ENCODE results near the gene ITPRIP.

Gene ITPRIP

GRCh38 chr10:104288355-104288754 is 49.9 kb downstream of the ITPRIP start:
- no peak for DNase-seq (ENCODE audit: low read depth, low spot score)

GRCh38 chr10:104286939-104287338 is 51.3 kb downstream of the ITPRIP start:
- no peak for DNase-seq (ENCODE audit: low read depth, low spot score)

- DNase-seq (ENCODE audit: low read depth, low spot score) = no peak
These were observed 53.4 kb downstream of the ITPRIP start for GRCh38 chr10:104284846-104285245.

GRCh38 chr10:104281694-104282093 is 56.6 kb downstream of the ITPRIP start:
- DNase-seq (ENCODE audit: low read depth, low spot score) = no peak

- no peak for DNase-seq (ENCODE audit: low read depth, low spot score)
These were observed 58.6 kb downstream of the ITPRIP start for GRCh38 chr10:104279550-104280259.

GRCh38 chr10:104277785-104278184 is 60.5 kb downstream of the ITPRIP start:
- no peak for DNase-seq (ENCODE audit: low read depth, low spot score)

- no peak for DNase-seq (ENCODE audit: low read depth, low spot score)
These were observed 62.1 kb downstream of the ITPRIP start for GRCh38 chr10:104276192-104276591.

GRCh38 chr10:104274762-104275721 is 63.2 kb downstream of the ITPRIP start:
- DNase-seq (ENCODE audit: low read depth, low spot score) = peak; percentile 82

- no peak for DNase-seq (ENCODE audit: low read depth, low spot score)
These were observed 64.2 kb downstream of the ITPRIP start for GRCh38 chr10:104273899-104274575.

GRCh38 chr10:104273286-104273685 is 65.0 kb downstream of the ITPRIP start:
- DNase-seq (ENCODE audit: low read depth, low spot score) = no peak

GRCh38 chr10:104268713-104269645 is 69.3 kb downstream of the ITPRIP start, which contains the start of gene GSTO2:
Gene GSTO2 (plus strand): TSS chr10:104269184. CDS start chr10:104274916, 5,732 bp downstream.
- peak; percentile 100 for DNase-seq (ENCODE audit: low read depth, low spot score)

- no peak for DNase-seq (ENCODE audit: low read depth, low spot score)
These were observed 69.9 kb downstream of the ITPRIP start for GRCh38 chr10:104268405-104268712.

- no peak for DNase-seq (ENCODE audit: low read depth, low spot score)
These were observed 70.4 kb downstream of the ITPRIP start for GRCh38 chr10:104267721-104268404.

GRCh38 chr10:104264783-104265182 is 73.5 kb downstream of the ITPRIP start:
- no peak for DNase-seq (ENCODE audit: low read depth, low spot score)

- DNase-seq (ENCODE audit: low read depth, low spot score) = no peak
These were observed 76.2 kb downstream of the ITPRIP start for GRCh38 chr10:104262055-104262454.

GRCh38 chr10:104260775-104261115 is 77.5 kb downstream of the ITPRIP start:
- no peak for DNase-seq (ENCODE audit: low read depth, low spot score)

GRCh38 chr10:104259999-104260774 is 78.1 kb downstream of the ITPRIP start:
- DNase-seq (ENCODE audit: low read depth, low spot score) = no peak

Data from ELF-1 (cell line).